NCI-H128 (cell line): Measurements from ENCODE around the gene POP4.
"Not testable (repeated sequence)": the region's sequence is repeated elsewhere in the genome, so short reads cannot be mapped to it uniquely, and the experiment has no call there.

ENCODE experiments used
- DNase-seq: peaks from one replicate; lab custom pipeline; 2025; ENCODE audit not compliant: unreplicated experiment; lab: John Stamatoyannopoulos, UW

POP4 gene

GRCh38 chr19:29610574-29611271, 4.6 kb downstream of the POP4 start:
- peak; percentile 70 for DNase-seq

- no peak for DNase-seq
Observed at GRCh38 chr19:29612121-29612520, 6.0 kb downstream of the POP4 start.

DNA sequence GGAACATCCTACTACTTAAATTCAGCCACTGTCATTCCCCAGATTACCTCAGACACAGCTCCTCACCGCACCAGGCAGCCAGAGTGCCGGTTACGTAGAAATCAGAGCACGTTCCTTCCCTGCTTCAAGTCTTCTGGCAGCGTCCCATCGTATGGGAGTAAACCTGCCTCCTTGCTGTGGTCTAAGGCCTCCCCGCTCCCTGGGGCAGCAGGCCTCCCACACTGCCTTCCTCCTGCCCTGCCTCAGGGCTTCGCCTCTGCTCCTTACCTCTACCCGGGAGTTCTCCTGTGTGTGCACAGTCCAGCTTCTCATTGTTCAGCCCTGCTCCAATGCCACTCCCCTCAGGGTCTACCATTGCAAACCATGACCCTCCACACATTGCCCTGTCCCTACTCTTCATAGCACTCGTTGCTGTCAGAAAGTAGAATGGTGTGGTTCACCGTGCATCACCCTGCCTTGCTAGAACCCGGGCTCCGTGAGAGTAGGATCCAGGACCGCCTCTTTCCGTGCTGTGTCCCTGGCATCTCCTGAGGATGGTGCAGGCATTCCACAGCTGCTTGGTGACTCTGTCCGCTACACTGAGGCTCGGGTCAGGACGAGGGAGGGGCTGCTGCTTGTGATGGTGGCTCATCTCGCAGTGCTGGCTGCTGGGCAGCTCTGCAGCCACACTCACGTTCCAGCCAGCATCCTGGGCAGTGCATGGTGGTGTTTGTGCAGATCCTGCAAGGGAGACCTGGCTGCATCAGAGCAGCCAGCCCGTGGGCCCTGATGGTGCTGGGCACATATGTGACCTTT, 6.9 kb downstream of the POP4 start:
- DNase-seq, result no peak

- no peak for DNase-seq
Observed at GRCh38 chr19:29614046-29614445, 8.0 kb downstream of the POP4 start.

GRCh38 chr19:29614780-29615179, 8.7 kb downstream of the POP4 start:
- DNase-seq, result no peak

- DNase-seq, result no peak
Observed at GRCh38 chr19:29615891-29616425, 9.9 kb downstream of the POP4 start.

- DNase-seq, result no peak
Observed at GRCh38 chr19:29616541-29616940, 10.5 kb downstream of the POP4 start.

DNA sequence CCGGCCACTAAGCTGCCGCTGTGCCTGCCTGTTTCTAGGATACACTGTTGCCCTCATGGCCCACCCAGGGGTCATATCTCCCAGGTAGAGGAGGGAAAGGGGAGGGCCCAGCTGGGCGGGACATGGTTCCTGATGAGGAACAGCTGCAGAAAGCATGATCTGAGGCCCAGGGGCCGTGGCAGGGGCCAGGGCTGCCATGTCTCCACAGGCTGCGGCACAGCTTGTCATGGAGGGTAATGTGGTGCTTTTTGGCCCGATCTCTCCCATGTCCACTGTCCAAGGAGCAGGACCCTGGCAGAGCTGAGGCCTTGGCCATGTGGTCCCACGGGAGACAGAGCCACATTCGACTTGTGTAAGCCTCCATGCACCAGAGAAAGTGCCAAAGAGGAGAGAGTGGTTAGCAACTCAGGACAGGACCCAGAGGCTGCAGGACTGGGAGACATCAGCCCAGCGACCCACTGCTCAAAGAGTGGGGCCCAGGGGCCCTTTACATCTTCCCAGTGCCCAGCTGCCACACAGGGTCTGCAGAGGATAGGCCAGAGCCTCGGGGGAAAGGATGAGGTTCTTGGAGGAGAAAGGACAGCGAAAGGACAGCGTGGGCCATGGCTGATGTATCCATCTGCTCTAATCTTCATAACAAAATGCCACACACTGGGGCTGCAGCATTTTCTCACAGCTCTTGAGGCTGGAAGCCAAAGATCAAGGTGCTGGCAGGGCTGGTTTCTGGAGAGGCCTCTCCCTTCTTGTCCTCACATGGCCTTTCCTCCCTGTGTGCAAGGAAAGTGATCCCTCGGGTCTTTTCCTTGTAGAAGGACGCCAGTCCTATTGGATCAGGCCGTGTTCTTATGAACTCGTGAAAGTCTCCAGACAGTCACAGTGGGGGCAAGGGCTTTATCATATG, 11.5 kb downstream of the POP4 start:
- DNase-seq, result no peak

DNA sequence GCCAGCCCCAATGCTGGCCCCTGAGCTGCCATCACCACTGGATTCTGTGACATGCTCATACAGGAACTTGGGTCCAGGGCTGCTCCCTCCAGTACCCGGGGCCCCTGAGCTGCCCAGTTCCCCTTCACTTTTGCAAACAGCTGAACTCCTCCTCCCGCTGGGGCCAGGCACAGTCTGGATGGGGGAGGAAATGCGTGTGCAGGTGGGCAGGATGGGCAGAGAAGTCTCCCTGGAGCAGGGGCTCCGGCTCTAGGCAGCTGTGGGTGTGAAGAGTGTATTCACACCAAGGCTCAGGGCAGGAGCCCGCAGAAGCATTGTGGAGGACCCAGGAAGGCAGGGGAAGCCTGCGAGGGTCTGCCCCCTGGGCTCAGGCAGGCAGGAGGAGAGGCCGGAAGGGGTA, 12.4 kb downstream of the POP4 start:
- DNase-seq, result no peak

- no peak for DNase-seq
Observed at GRCh38 chr19:29618871-29619270, 12.8 kb downstream of the POP4 start.

- no peak for DNase-seq
Observed at GRCh38 chr19:29620931-29621351, 14.9 kb downstream of the POP4 start.

- DNase-seq, result no peak
Observed at GRCh38 chr19:29622166-29623070, 16.3 kb downstream of the POP4 start.

GRCh38 chr19:29623726-29624488, 17.8 kb downstream of the POP4 start:
- DNase-seq, result no peak

GRCh38 chr19:29624489-29625185, 18.6 kb downstream of the POP4 start:
- no peak for DNase-seq

- no peak for DNase-seq
Observed at GRCh38 chr19:29625186-29625651, 19.1 kb downstream of the POP4 start.

- no peak for DNase-seq
Observed at GRCh38 chr19:29626386-29626785, 20.3 kb downstream of the POP4 start.

DNA sequence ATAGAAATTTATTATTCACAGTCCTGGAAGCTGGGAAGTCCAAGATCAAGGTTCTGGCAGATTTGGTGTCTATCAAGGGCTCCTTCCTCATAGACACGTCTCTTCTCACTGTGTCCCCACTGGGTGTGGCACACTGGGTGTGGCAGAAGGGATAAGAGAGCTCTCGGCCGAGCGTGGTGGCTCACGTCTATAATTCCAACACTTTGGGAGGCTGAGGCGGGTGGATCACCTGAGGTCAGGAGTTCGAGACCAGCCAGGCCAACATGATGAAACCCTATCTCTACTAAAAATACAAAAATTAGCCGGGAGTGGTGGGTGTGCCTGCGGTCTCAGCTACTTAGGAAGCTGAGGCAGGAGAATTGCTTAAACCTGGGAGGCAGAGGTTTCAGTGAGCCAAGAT, 20.7 kb downstream of the POP4 start:
- DNase-seq, result not testable (repeated sequence)

GRCh38 chr19:29628661-29629385, 22.7 kb downstream of the POP4 start:
- no peak for DNase-seq
